ENCODE measurements around the gene GNB3. TPM values are rescaled to one million over a fixed set of nuclear protein-coding genes. Genes with fewer than 3 reads are reported as not detected.

The GNB3 gene
- total and polyA plus RNA-seq, 2 donors (not counting 3 experiments of a cell fraction or from before 2014, with no cell fraction given), result 9.4 to 12.0 TPM

- peak within 1 kb of the TSS; percentile 37 for H3K9ac ChIP-seq (replicated peaks; ENCODE audit: extremely low read depth, insufficient read depth, low read length)
- FAIRE-seq, result peak; percentile 100
Observed at GRCh38 chr12:6851153-6851920, 10.6 kb downstream of the GNB3 start, which contains the start of gene CDCA3. Gene CDCA3 (minus strand): TSS chr12:6851286. CDS start chr12:6850952, 334 bp downstream.

More at GRCh38 chr12:6851153-6851920, 10.6 kb downstream of the GNB3 start, which contains the start of gene CDCA3:
- Histone ChIP-seq H3K9me1 (replicated peaks; ENCODE audit: control insufficient read depth, extremely low read depth, insufficient read depth, low read length) (no peaks in the 10 kb centered on the region), H3K9me3 (replicated peaks; ENCODE audit: control insufficient read depth, insufficient read depth, low read length) (no peaks in the 10 kb centered on the region), H3K4me3 (replicated peaks in 1 of 3; ENCODE audit: insufficient read depth in 1 of 3, low read depth in 1 of 3, low read length in 3 of 3) (peak within 1 kb of the TSS; percentile 47 to 93 (median 70)), H3K4me1 (ENCODE audit: control insufficient read depth, extremely low read depth, insufficient read depth, low read length) (peaks cover 24% of the 10 kb centered on the region), H3K27me3 (ENCODE audit: control insufficient read depth in 2 of 2, insufficient read depth in 2 of 2, low read length in 2 of 2) (no peaks in the 10 kb centered on the region), H3K4me2 (ENCODE audit: insufficient read depth, low read length) (peak within 1 kb of the TSS; percentile 85), H4K20me1 (replicated peaks; ENCODE audit: control insufficient read depth, extremely low read depth, insufficient read depth, low read length) (no peaks in the 10 kb centered on the region), H3K27ac (ENCODE audit: insufficient read depth, low read depth, low read length) (peak within 1 kb of the TSS; percentile 33), H3K36me3 (ENCODE audit: control insufficient read depth in 2 of 2, extremely low read depth in 1 of 2, insufficient read depth in 2 of 2, low read length in 2 of 2) (peaks cover 12 to 20% of the 10 kb centered on the region in 2 experiments), H2AFZ (ENCODE audit: low read depth, low read length) (peak within 1 kb of the TSS; percentile 56), H3K79me2 (ENCODE audit: control insufficient read depth, insufficient read depth, low read length) (peaks cover 42% of the 10 kb centered on the region)
- ChIA-PET POLR2A (interaction anchor here (1.1 to 3.2 kb wide), 8 partner anchors 8 to 127 kb away, joined by 3 to 48 read pairs (median 6); partner anchors contain the start of genes COPS7A, MLF2, PTMS and SPSB2), CTCF (interaction anchor here (0.7 to 4.6 kb wide), 14 partner anchors 10 to 231 kb away, joined by 3 to 30 read pairs (median 4); partner anchors contain the start of genes COPS7A, GNB3, MLF2 and SPSB2)
- intact Hi-C loops (cut with micrococcal nuclease), result loop anchor here (1.0 to 2.0 kb wide), 2 partner anchors 17 to 98 kb away; partner anchors contain the start of gene MLF2
- no peak for TF ChIP-seq GATA2 (IDR thresholded peaks at IDR 0.05; ENCODE audit: insufficient read depth, insufficient read length, low read depth, low read length)
- TF ChIP-seq POLR2AphosphoS5 (IDR thresholded peaks at IDR 0.05; ENCODE audit: insufficient read depth, low read depth, low read length), result peak; percentile 70
- peak; percentile 37 for TF ChIP-seq MAX (IDR thresholded peaks at IDR 0.05; ENCODE audit: insufficient read depth, insufficient read length)
- TF ChIP-seq POLR2A (IDR thresholded peaks at IDR 0.05; ENCODE audit: low read depth, low read length), result peak; percentile 82
- no TSS peak for BruUV-seq (replicated peaks)
- peak; percentile 97 for DNase-seq (ENCODE audit: low read depth, low spot score)
- dilution Hi-C loops (cut with MboI; ENCODE audit: extremely low pct_ligation_motif_present, low sequenced_read_pairs), result no loop called here

Data from endothelial cell of umbilical vein (primary cell).